Measurements from ENCODE around the gene POLR1A.
"Not testable (repeated sequence)": the region's sequence is repeated elsewhere in the genome, so short reads cannot be mapped to it uniquely, and the experiment has no call there.

The POLR1A gene

GRCh38 chr2:85998071-85998991, 107.4 kb downstream of the POLR1A start:
- DNase-seq (ENCODE audit: low read depth) = peak; percentile 92

- DNase-seq (ENCODE audit: low read depth) = peak; percentile 90
Observed at GRCh38 chr2:85997017-85997970, 108.4 kb downstream of the POLR1A start.

GRCh38 chr2:85996591-85996990, 109.1 kb downstream of the POLR1A start:
- no peak for DNase-seq (ENCODE audit: low read depth)

GRCh38 chr2:85995648-85996529, 109.8 kb downstream of the POLR1A start:
- no peak for DNase-seq (ENCODE audit: low read depth)

GRCh38 chr2:85994897-85995647, 110.6 kb downstream of the POLR1A start:
- no peak for DNase-seq (ENCODE audit: low read depth)

GRCh38 chr2:85994421-85994777, 111.3 kb downstream of the POLR1A start:
- DNase-seq (ENCODE audit: low read depth) = no peak

- no peak for DNase-seq (ENCODE audit: low read depth)
Observed at GRCh38 chr2:85992611-85993010, 113.1 kb downstream of the POLR1A start.

GRCh38 chr2:85992053-85992452, 113.6 kb downstream of the POLR1A start:
- not testable (repeated sequence) for DNase-seq (ENCODE audit: low read depth)

GRCh38 chr2:85990084-85990483, 115.6 kb downstream of the POLR1A start:
- DNase-seq (ENCODE audit: low read depth) = no peak

GRCh38 chr2:85989288-85989865, 116.3 kb downstream of the POLR1A start:
- no peak for DNase-seq (ENCODE audit: low read depth)

- DNase-seq (ENCODE audit: low read depth) = no peak
Observed at GRCh38 chr2:85988914-85989270, 116.8 kb downstream of the POLR1A start.

- DNase-seq (ENCODE audit: low read depth) = peak; percentile 79
Observed at GRCh38 chr2:85988175-85988913, 117.3 kb downstream of the POLR1A start.

- no peak for DNase-seq (ENCODE audit: low read depth)
Observed at GRCh38 chr2:85987266-85988174, 118.2 kb downstream of the POLR1A start.

- no peak for DNase-seq (ENCODE audit: low read depth)
Observed at GRCh38 chr2:85986121-85986520, 119.6 kb downstream of the POLR1A start.

- no peak for DNase-seq (ENCODE audit: low read depth)
Observed at GRCh38 chr2:85984788-85985187, 120.9 kb downstream of the POLR1A start.

GRCh38 chr2:85983766-85984165, 121.9 kb downstream of the POLR1A start:
- DNase-seq (ENCODE audit: low read depth) = no peak

GRCh38 chr2:85981579-85982247, 124.0 kb downstream of the POLR1A start:
- DNase-seq (ENCODE audit: low read depth) = no peak

Measured in fibroblast of gingiva (primary cell).